Gastroesophageal sphincter (tissue), 3 donors: Measurements from ENCODE around the gene PATL2.

Experiments used
- EP300 ChIP-seq: sonication (generic); formaldehyde crosslinking; IDR thresholded peaks from one replicate; pipeline ENCODE4 v1.6.1; 2017; ENCODE audit warnings: antibody characterized with exemption, mild to moderate bottlenecking
- POLR2AphosphoS5 ChIP-seq: sonication (generic); formaldehyde crosslinking; IDR thresholded peaks from one replicate; pipeline ENCODE4 v1.6.1; 2017; ENCODE audit warnings: antibody characterized with exemption
- TF ChIP-seq, protein P1 (sequence below), 4 experiments: fragments of 200-600 bp in 2 of 4; fragments of 450-650 bp in 2 of 4; sonication (generic) in 1 of 4; IDR thresholded peaks; one replicate each; pipeline ENCODE4 v1.5.1; 2017 to 2019; ENCODE audit warnings: antibody characterized with exemption in 4 of 4, mild to moderate bottlenecking in 2 of 4, moderate library complexity in 2 of 4

DNA sequence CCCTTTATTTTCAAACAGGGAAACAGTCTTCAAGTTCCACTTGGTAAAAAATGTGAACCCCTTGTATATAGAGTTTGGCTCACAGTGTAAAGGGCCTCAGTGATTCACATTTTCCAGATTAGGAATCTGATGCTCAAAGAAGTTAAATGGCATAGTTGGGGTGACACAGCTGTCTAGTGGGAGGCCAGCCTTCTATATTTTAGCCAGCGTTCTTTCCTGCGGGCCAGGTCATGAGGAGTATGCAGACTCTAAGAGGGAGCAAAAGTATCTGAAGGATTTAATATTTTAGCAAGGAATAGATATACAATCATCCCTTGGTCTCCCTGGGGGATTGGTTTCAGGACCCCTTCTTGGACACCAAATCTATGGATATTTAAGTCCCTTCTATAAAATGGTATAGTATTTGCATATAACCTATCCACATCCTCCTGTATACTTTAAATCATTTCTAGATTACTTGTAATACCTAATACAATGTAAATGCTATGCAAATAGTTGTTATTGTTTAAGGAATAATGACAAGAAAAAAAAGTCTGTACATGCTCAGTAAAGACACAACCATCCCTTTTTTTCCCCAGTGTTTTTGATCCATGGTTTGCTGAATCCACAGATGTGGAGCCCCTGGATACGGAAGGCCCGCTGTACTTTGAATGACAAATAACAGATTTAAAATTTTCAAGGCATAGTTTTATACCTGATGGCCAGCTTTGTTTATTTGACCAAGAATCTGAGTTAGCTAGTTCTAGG lies 7.2 kb upstream of the PATL2 start:
- TF ChIP-seq, protein P1, sequence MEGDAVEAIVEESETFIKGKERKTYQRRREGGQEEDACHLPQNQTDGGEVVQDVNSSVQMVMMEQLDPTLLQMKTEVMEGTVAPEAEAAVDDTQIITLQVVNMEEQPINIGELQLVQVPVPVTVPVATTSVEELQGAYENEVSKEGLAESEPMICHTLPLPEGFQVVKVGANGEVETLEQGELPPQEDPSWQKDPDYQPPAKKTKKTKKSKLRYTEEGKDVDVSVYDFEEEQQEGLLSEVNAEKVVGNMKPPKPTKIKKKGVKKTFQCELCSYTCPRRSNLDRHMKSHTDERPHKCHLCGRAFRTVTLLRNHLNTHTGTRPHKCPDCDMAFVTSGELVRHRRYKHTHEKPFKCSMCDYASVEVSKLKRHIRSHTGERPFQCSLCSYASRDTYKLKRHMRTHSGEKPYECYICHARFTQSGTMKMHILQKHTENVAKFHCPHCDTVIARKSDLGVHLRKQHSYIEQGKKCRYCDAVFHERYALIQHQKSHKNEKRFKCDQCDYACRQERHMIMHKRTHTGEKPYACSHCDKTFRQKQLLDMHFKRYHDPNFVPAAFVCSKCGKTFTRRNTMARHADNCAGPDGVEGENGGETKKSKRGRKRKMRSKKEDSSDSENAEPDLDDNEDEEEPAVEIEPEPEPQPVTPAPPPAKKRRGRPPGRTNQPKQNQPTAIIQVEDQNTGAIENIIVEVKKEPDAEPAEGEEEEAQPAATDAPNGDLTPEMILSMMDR (IDR thresholded peaks at IDR 0.05) = no peak
- TF ChIP-seq EP300 (no peak), POLR2AphosphoS5 (no peak)
